GM12878 (cell line): ENCODE measurements around the gene UBAP1L.

Source experiments
- CBX5 ChIP-seq: sonication (generic); IDR thresholded peaks from 2 replicates; pipeline ENCODE4 v1.6.1; 2016; ENCODE audit warnings: low read depth, moderate library complexity, mild to moderate bottlenecking, inconsistent platforms
- HDAC6 ChIP-seq: fragments of 200-600 bp; sonication (generic); IDR thresholded peaks from one replicate; pipeline ENCODE4 v1.8.0; 2017; ENCODE audit warnings: antibody characterized with exemption; ENCODE audit not compliant: unreplicated experiment
- NFYA ChIP-seq: IDR thresholded peaks from 2 replicates; pipeline ENCODE4 v1.6.1; 2011; ENCODE audit warnings: low read depth, mild to moderate bottlenecking, low read length, improper control_type of control experiment, borderline replicate concordance
- POLR2AphosphoS5 ChIP-seq: IDR thresholded peaks from 2 replicates; pipeline ENCODE4 v1.6.1; 2011; ENCODE audit warnings: mild to moderate bottlenecking, low read length, inconsistent platforms
- STAT1 ChIP-seq: fragments of 450-650 bp; conservative IDR thresholded peaks from 2 replicates; pipeline ENCODE4 v1.6.1; 2014; ENCODE audit warnings: antibody characterized with exemption, mild to moderate bottlenecking
- TF ChIP-seq, protein P1 (sequence below): IDR thresholded peaks from 2 replicates; pipeline ENCODE4 v1.6.1; 2011; ENCODE audit warnings: low read depth, mild to moderate bottlenecking, low read length, moderate library complexity, borderline replicate concordance; ENCODE audit errors: extremely low read depth
- TF ChIP-seq, protein P2 (sequence below), 3 experiments: IDR thresholded peaks in 2 of 3; conservative IDR thresholded peaks in 1 of 3; 2 replicates each; pipeline ENCODE4 v1.5.1; 2011; ENCODE audit warnings: low read depth in 3 of 3, low read length in 3 of 3, mild to moderate bottlenecking in 3 of 3, control low read depth in 2 of 3, moderate library complexity in 2 of 3, inconsistent platforms in 1 of 3, mixed read lengths in 1 of 3; ENCODE audit not compliant: control insufficient read depth in 2 of 3, insufficient read depth in 1 of 3; ENCODE audit errors: extremely low read depth in 1 of 3

DNA sequence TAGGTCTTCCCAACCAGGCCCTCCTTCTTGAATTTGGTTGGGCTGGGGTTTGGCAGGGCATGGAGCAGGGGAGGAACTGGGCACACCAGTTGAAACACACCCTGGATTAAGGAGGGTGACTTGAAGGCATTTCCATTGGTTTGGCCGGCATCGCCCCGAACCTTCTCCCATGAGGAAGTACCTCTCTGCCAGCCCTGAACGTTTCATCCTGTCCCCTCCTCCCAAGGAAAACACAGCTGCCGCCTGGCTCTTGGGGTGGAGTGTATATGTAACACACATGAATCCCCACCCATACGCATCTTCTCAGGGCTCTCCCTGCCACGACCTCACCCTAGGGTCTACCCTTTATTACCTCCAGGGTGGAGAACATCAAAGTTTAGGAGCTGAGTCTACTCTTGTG lies 14.6 kb downstream of the UBAP1L start:
- TF ChIP-seq CBX5 (no peak), NFYA (no peak), STAT1 (no peak), POLR2AphosphoS5 (no peak), HDAC6 (no peak)
- TF ChIP-seq, protein P1, sequence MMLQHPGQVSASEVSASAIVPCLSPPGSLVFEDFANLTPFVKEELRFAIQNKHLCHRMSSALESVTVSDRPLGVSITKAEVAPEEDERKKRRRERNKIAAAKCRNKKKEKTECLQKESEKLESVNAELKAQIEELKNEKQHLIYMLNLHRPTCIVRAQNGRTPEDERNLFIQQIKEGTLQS = no peak
- TF ChIP-seq, protein P2, sequence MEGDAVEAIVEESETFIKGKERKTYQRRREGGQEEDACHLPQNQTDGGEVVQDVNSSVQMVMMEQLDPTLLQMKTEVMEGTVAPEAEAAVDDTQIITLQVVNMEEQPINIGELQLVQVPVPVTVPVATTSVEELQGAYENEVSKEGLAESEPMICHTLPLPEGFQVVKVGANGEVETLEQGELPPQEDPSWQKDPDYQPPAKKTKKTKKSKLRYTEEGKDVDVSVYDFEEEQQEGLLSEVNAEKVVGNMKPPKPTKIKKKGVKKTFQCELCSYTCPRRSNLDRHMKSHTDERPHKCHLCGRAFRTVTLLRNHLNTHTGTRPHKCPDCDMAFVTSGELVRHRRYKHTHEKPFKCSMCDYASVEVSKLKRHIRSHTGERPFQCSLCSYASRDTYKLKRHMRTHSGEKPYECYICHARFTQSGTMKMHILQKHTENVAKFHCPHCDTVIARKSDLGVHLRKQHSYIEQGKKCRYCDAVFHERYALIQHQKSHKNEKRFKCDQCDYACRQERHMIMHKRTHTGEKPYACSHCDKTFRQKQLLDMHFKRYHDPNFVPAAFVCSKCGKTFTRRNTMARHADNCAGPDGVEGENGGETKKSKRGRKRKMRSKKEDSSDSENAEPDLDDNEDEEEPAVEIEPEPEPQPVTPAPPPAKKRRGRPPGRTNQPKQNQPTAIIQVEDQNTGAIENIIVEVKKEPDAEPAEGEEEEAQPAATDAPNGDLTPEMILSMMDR (IDR thresholded peaks at IDR 0.05 in 2 of 3, conservative IDR thresholded peaks at IDR 0.05 in 1 of 3; ENCODE audit: control insufficient read depth in 2 of 3, extremely low read depth in 1 of 3, insufficient read depth in 1 of 3, low read depth in 3 of 3, low read length in 3 of 3) = no peak
